D721Med (cell line): ENCODE results near the gene ITGB5.

ENCODE experiments used
- DNase-seq: peaks from one replicate; pipeline ENCODE4 v3.0.0; 2011; ENCODE audit warnings: low spot score; ENCODE audit not compliant: insufficient read length
- FAIRE-seq: peaks from 2 replicates; lab custom pipeline; 2011; peaks lifted over from hg19 to GRCh38; lab: Jason Lieb, UNC
- CTCF ChIP-seq: IDR thresholded peaks from 2 replicates; pipeline ENCODE4 v1.5.1; 2012; ENCODE audit warnings: mild to moderate bottlenecking, control low read depth; ENCODE audit not compliant: insufficient read depth; ENCODE audit errors: missing control alignments

The ITGB5 gene

GRCh38 chr3:124845406-124845805 is 41.8 kb downstream of the ITGB5 start:
- DNase-seq: no peak
- no peak for FAIRE-seq
- no peak for TF ChIP-seq CTCF

- no peak for TF ChIP-seq CTCF
- DNase-seq: no peak
- no peak for FAIRE-seq
These were observed 43.5 kb downstream of the ITGB5 start for GRCh38 chr3:124843506-124844177.

GRCh38 chr3:124843047-124843446 is 44.1 kb downstream of the ITGB5 start:
- no peak for TF ChIP-seq CTCF
- no peak for DNase-seq
- FAIRE-seq: no peak

- no peak for DNase-seq
- no peak for TF ChIP-seq CTCF
- no peak for FAIRE-seq
These were observed 45.6 kb downstream of the ITGB5 start for GRCh38 chr3:124841517-124841916.

- DNase-seq (no peak), FAIRE-seq (no peak)
- no peak for TF ChIP-seq CTCF
These were observed 46.8 kb downstream of the ITGB5 start for GRCh38 chr3:124840331-124840730.

GRCh38 chr3:124839896-124840295 is 47.3 kb downstream of the ITGB5 start:
- no peak for TF ChIP-seq CTCF
- DNase-seq (no peak), FAIRE-seq (no peak)

- no peak for TF ChIP-seq CTCF
- FAIRE-seq (no peak), DNase-seq (no peak)
These were observed 48.2 kb downstream of the ITGB5 start for GRCh38 chr3:124838963-124839362.
